Vagina (tissue), 2 donors: Measurements from ENCODE around the gene C7.

Experiments used
- POLR2A ChIP-seq, 2 donors: fragments of 450-650 bp; IDR thresholded peaks; one replicate each; pipeline ENCODE4 v1.6.1; 2017; ENCODE audit warnings: antibody characterized with exemption in 2 of 2, mild to moderate bottlenecking in 2 of 2, moderate library complexity in 2 of 2
- TF ChIP-seq, protein P1 (sequence below), 3 experiments: fragments of 450-650 bp in 2 of 3; fragments of 200-600 bp in 1 of 3; sonication (generic) in 1 of 3; IDR thresholded peaks; one replicate each; pipeline ENCODE4 v1.5.1; 2017 to 2019; ENCODE audit warnings: antibody characterized with exemption in 3 of 3, mild to moderate bottlenecking in 2 of 3, moderate library complexity in 2 of 3

GRCh38 chr5:40873286-40873880, 35.9 kb upstream of the C7 start:
- TF ChIP-seq, protein P1, sequence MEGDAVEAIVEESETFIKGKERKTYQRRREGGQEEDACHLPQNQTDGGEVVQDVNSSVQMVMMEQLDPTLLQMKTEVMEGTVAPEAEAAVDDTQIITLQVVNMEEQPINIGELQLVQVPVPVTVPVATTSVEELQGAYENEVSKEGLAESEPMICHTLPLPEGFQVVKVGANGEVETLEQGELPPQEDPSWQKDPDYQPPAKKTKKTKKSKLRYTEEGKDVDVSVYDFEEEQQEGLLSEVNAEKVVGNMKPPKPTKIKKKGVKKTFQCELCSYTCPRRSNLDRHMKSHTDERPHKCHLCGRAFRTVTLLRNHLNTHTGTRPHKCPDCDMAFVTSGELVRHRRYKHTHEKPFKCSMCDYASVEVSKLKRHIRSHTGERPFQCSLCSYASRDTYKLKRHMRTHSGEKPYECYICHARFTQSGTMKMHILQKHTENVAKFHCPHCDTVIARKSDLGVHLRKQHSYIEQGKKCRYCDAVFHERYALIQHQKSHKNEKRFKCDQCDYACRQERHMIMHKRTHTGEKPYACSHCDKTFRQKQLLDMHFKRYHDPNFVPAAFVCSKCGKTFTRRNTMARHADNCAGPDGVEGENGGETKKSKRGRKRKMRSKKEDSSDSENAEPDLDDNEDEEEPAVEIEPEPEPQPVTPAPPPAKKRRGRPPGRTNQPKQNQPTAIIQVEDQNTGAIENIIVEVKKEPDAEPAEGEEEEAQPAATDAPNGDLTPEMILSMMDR (IDR thresholded peaks at IDR 0.05), result no peak
- TF ChIP-seq POLR2A (IDR thresholded peaks at IDR 0.05), result no peak
